ENCODE data around the gene GPR35. TPM values are rescaled to one million over a fixed set of nuclear protein-coding genes. Genes with fewer than 3 reads are reported as not detected.

GPR35 gene
- polyA plus RNA-seq, 1 of the 3 experiments (the other 2 are of a cell fraction), result 1.2 TPM

DNA sequence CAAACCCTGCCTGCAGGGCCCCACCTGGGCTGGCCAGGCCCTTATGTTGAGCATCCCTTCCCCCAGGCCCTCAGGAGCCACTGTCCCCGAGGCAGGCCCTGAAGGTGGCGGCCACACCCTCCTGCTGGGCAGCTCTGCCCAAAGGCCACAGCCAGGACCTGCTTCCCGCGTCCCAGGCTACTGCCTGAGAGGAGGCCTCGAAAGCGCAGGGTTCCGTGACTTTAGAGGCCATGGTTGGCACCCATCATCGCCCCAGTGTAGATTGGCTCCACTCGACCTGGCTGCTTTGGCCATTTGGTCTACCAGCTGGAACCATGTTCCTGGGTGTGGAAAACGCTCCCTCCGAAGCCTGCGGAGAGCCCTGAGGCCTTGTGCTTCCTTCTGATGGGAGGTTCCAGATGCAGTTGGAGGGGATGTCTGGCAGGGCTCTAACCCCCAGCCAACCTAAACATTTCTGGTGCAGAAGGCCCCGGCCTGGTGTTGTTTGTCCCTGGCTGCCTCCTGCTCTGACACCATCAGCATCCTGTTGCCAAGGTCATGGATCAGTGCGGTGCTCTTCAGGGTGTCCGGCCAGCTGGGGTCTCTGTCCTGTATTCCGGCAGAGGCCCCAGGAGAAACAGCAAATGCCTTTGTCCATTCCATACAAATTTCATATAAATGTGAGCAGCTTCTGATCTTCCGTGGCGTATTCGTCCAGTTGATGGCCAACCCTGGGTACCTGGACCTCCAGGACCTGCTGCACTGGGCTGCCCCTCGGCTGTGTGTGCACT lies 24.0 kb upstream of the GPR35 start (continued):
- no peak for TF ChIP-seq SIN3A (IDR thresholded peaks at IDR 0.05; ENCODE audit: borderline replicate concordance, low read depth, low read length)
- TF ChIP-seq, protein P1, sequence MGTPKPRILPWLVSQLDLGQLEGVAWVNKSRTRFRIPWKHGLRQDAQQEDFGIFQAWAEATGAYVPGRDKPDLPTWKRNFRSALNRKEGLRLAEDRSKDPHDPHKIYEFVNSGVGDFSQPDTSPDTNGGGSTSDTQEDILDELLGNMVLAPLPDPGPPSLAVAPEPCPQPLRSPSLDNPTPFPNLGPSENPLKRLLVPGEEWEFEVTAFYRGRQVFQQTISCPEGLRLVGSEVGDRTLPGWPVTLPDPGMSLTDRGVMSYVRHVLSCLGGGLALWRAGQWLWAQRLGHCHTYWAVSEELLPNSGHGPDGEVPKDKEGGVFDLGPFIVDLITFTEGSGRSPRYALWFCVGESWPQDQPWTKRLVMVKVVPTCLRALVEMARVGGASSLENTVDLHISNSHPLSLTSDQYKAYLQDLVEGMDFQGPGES (IDR thresholded peaks at IDR 0.05; ENCODE audit: low read depth, low read length), result no peak
- TF ChIP-seq, protein P2, sequence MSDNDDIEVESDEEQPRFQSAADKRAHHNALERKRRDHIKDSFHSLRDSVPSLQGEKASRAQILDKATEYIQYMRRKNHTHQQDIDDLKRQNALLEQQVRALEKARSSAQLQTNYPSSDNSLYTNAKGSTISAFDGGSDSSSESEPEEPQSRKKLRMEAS (IDR thresholded peaks at IDR 0.05; ENCODE audit: low read depth), result no peak

DNA sequence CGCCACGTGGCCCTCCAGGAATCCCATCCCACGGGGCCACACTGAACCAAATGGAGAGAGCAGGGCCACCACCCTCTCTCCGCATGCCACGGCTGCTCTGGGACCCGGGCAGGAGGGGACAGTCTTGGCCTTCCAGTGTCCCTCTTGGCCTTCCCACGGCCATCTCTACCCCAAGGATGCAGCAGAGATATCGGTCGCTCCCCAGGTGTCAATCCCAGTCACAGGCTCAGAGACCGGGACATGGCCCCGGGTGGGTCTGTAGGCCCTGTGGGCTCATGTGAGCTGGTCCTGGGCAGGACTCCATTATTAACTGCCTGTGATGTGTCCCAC lies 23.5 kb upstream of the GPR35 start:
- Histone ChIP-seq H3K4me1 (ENCODE audit: control insufficient read depth in 1 of 2, insufficient read depth in 2 of 2, low read depth in 1 of 2, low read length in 1 of 2) (peaks cover 0 to 15% of the 10 kb centered on the region in 2 experiments; a peak in 1 of 4 replicates), H4K20me1 (ENCODE audit: insufficient read depth) (no peaks in the 10 kb centered on the region), H3K9ac (no peak overlapping the region), H3K4me3 (ENCODE audit: low read depth in 2 of 2, low read length in 1 of 2) (no peak overlapping the region), H3K9me3 (no peaks in the 10 kb centered on the region), H2AFZ (ENCODE audit: low read depth) (no peak overlapping the region), H3K27ac (ENCODE audit: low read depth in 2 of 2, low read length in 1 of 2) (no peak overlapping the region), H3F3A (replicated peaks; ENCODE audit: insufficient read depth) (no peaks in the 10 kb centered on the region), H3K9me2 (no peaks in the 10 kb centered on the region), H3K36me3 (replicated peaks in 1 of 2; ENCODE audit: control insufficient read depth in 1 of 2, insufficient read depth in 2 of 2, low read length in 1 of 2) (peaks cover 0 to 14% of the 10 kb centered on the region in 2 experiments), H3K27me3 (ENCODE audit: insufficient read depth) (no peaks in the 10 kb centered on the region), H3K79me2 (ENCODE audit: insufficient read depth) (no peaks in the 10 kb centered on the region), H3K4me2 (no peak overlapping the region)
- ChIA-PET CTCF (interaction anchor here (1.3 kb wide), 1 partner anchor 239 kb away, joined by 3 read pairs; no protein-coding TSS in a partner anchor), POLR2A (no interaction called here)
- 89% methylated on average over 6 of the region's 11 CpGs for WGBS (ENCODE audit: low lambda C conversion rate)
- no peak for DNase-seq
- TF ChIP-seq, protein P3, sequence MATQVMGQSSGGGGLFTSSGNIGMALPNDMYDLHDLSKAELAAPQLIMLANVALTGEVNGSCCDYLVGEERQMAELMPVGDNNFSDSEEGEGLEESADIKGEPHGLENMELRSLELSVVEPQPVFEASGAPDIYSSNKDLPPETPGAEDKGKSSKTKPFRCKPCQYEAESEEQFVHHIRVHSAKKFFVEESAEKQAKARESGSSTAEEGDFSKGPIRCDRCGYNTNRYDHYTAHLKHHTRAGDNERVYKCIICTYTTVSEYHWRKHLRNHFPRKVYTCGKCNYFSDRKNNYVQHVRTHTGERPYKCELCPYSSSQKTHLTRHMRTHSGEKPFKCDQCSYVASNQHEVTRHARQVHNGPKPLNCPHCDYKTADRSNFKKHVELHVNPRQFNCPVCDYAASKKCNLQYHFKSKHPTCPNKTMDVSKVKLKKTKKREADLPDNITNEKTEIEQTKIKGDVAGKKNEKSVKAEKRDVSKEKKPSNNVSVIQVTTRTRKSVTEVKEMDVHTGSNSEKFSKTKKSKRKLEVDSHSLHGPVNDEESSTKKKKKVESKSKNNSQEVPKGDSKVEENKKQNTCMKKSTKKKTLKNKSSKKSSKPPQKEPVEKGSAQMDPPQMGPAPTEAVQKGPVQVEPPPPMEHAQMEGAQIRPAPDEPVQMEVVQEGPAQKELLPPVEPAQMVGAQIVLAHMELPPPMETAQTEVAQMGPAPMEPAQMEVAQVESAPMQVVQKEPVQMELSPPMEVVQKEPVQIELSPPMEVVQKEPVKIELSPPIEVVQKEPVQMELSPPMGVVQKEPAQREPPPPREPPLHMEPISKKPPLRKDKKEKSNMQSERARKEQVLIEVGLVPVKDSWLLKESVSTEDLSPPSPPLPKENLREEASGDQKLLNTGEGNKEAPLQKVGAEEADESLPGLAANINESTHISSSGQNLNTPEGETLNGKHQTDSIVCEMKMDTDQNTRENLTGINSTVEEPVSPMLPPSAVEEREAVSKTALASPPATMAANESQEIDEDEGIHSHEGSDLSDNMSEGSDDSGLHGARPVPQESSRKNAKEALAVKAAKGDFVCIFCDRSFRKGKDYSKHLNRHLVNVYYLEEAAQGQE (IDR thresholded peaks at IDR 0.05; ENCODE audit: low read depth, low read length), result no peak
- TF ChIP-seq JUND (IDR thresholded peaks at IDR 0.05) (no peak), FOXJ3 (CRISPR knock-in tag; IDR thresholded peaks at IDR 0.05) (no peak), NFIC (IDR thresholded peaks at IDR 0.05; ENCODE audit: borderline replicate concordance) (no peak), RFX5 (IDR thresholded peaks at IDR 0.05; ENCODE audit: low read length) (no peak), YY1 (IDR thresholded peaks at IDR 0.05; ENCODE audit: low read depth) (no peak)
- TF ChIP-seq, protein P4, sequence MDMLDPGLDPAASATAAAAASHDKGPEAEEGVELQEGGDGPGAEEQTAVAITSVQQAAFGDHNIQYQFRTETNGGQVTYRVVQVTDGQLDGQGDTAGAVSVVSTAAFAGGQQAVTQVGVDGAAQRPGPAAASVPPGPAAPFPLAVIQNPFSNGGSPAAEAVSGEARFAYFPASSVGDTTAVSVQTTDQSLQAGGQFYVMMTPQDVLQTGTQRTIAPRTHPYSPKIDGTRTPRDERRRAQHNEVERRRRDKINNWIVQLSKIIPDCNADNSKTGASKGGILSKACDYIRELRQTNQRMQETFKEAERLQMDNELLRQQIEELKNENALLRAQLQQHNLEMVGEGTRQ (IDR thresholded peaks at IDR 0.05; ENCODE audit: borderline replicate concordance, low read depth, low read length), result no peak
- TF ChIP-seq, protein P5, sequence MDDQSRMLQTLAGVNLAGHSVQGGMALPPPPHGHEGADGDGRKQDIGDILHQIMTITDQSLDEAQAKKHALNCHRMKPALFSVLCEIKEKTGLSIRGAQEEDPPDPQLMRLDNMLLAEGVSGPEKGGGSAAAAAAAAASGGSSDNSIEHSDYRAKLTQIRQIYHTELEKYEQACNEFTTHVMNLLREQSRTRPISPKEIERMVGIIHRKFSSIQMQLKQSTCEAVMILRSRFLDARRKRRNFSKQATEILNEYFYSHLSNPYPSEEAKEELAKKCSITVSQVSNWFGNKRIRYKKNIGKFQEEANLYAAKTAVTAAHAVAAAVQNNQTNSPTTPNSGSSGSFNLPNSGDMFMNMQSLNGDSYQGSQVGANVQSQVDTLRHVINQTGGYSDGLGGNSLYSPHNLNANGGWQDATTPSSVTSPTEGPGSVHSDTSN (IDR thresholded peaks at IDR 0.05), result no peak

All from SK-N-SH (cell line).